Subcutaneous adipose tissue (tissue), 4 donors: ENCODE results near the gene PFDN4. TPM values are rescaled to one million over a fixed set of nuclear protein-coding genes. Genes with fewer than 3 reads are reported as not detected.

Experiments used
- CTCF ChIP-seq: fragments of 450-650 bp; IDR thresholded peaks from one replicate; pipeline ENCODE4 v1.5.1; 2016; ENCODE audit warnings: low read depth, mild to moderate bottlenecking, control low read depth, antibody characterized with exemption, moderate library complexity
- total RNA-seq, 4 donors: library from RNA; depleted of rRNA; stranded (reverse); fragments of >200 nt; gene quantifications; one replicate each; pipeline ENCODE4 v1.1.0, GENCODE V29; 2016

The PFDN4 gene
- total RNA-seq, 4 donors from 2014 or later: 53.9 to 127 (median 69.5) TPM

GRCh38 chr20:54220722-54221121 lies 12.8 kb downstream of the PFDN4 start:
- TF ChIP-seq CTCF: no peak

GRCh38 chr20:54221353-54221752 lies 13.5 kb downstream of the PFDN4 start:
- no peak for TF ChIP-seq CTCF

GRCh38 chr20:54221996-54222890 lies 14.4 kb downstream of the PFDN4 start:
- TF ChIP-seq CTCF: no peak

GRCh38 chr20:54223285-54223684 lies 15.4 kb downstream of the PFDN4 start:
- TF ChIP-seq CTCF: no peak

- no peak for TF ChIP-seq CTCF
These were observed 15.9 kb downstream of the PFDN4 start for GRCh38 chr20:54223751-54224150.

- TF ChIP-seq CTCF: no peak
These were observed 19.4 kb downstream of the PFDN4 start for GRCh38 chr20:54227241-54227640.

GRCh38 chr20:54227751-54228150 lies 19.9 kb downstream of the PFDN4 start:
- no peak for TF ChIP-seq CTCF
